Right hindlimb (tissue), 1 donor: ENCODE results near the gene MAU2.
"Not testable (repeated sequence)": the region's sequence is repeated elsewhere in the genome, so short reads cannot be mapped to it uniquely, and the experiment has no call there.

Experiments used
- DNase-seq: peaks from one replicate; pipeline ENCODE4 v3.0.0-alpha.2; 2018

MAU2 gene

GRCh38 chr19:19385896-19386869 is 65.6 kb downstream of the MAU2 start:
- no peak for DNase-seq

GRCh38 chr19:19387108-19387507 is 66.5 kb downstream of the MAU2 start:
- DNase-seq, result no peak

- DNase-seq, result no peak
These were observed 68.2 kb downstream of the MAU2 start for GRCh38 chr19:19388568-19389555.

GRCh38 chr19:19389683-19390082 is 69.1 kb downstream of the MAU2 start:
- DNase-seq, result not testable (repeated sequence)

GRCh38 chr19:19394333-19394732 is 73.7 kb downstream of the MAU2 start:
- DNase-seq, result not testable (repeated sequence)

- no peak for DNase-seq
These were observed 79.3 kb downstream of the MAU2 start for GRCh38 chr19:19399733-19400433.

GRCh38 chr19:19402656-19403372 is 82.2 kb downstream of the MAU2 start:
- no peak for DNase-seq

GRCh38 chr19:19403373-19403901 is 82.8 kb downstream of the MAU2 start:
- no peak for DNase-seq

- DNase-seq, result peak; percentile 95
These were observed 84.5 kb downstream of the MAU2 start, which contains the start of gene GATAD2A for GRCh38 chr19:19404879-19405860. Gene GATAD2A (plus strand): TSS chr19:19405675. CDS start chr19:19465346, 59,671 bp downstream.

- DNase-seq, result peak; percentile 72
These were observed 85.6 kb downstream of the MAU2 start for GRCh38 chr19:19405971-19406877.

GRCh38 chr19:19406878-19407632 is 86.4 kb downstream of the MAU2 start:
- DNase-seq, result peak; percentile 37

- no peak for DNase-seq
These were observed 87.0 kb downstream of the MAU2 start for GRCh38 chr19:19407633-19407930.
